ENCODE results near the gene KIF25. TPM values are rescaled to one million over a fixed set of nuclear protein-coding genes. Genes with fewer than 3 reads are reported as not detected.

The KIF25 gene
- polyA plus RNA-seq, 1 donor from 2014 or later = not detected

DNA sequence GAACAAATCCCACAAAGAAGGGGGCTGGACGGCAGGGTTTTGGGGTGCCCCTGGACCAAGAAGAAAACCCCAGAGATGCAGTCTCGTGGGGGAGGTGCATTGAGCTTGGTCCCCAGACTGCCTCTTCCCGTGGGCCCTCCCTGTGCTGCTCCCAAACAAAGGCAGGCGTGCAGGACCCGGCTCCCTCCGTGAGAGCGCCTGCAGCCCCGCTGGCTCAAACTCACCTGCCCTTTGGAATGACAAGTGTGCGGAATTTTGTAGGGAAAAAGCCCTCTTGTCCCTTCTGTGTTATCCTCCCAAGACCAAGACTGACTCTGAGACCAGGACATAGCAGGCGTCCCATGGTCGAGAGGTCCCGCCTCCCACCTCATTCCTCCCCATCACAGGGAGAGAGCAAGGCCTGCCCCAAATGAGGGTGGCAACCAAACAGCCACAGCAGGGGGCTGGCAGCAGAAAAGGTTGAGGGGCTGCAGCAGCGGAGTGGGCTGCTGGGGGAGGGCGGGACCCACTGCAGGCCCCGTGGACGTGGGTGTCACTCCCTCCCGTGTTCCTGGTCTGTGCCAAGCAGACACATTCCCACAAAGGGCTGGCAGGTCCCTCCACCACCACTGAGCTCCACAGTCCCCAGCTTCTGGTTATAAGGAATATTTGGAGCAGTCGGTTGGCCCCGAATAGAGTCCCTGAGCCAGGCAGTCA lies 87.1 kb downstream of the KIF25 start:
- no peak overlapping the region for H2AFZ ChIP-seq (ENCODE audit: low read depth, low read length)
- H3K27ac ChIP-seq (ENCODE audit: low read length) = no peak overlapping the region
- no peak overlapping the region for H3K4me2 ChIP-seq (ENCODE audit: low read length)
- H3K79me2 ChIP-seq (replicated peaks; ENCODE audit: insufficient read depth, low read length) = no peaks in the 10 kb centered on the region
- H3K27me3 ChIP-seq (ENCODE audit: insufficient read depth, low read depth, low read length) = no peaks in the 10 kb centered on the region
- H3K36me3 ChIP-seq (ENCODE audit: insufficient read depth, low read length) = no peaks in the 10 kb centered on the region
- TF ChIP-seq, protein P1, sequence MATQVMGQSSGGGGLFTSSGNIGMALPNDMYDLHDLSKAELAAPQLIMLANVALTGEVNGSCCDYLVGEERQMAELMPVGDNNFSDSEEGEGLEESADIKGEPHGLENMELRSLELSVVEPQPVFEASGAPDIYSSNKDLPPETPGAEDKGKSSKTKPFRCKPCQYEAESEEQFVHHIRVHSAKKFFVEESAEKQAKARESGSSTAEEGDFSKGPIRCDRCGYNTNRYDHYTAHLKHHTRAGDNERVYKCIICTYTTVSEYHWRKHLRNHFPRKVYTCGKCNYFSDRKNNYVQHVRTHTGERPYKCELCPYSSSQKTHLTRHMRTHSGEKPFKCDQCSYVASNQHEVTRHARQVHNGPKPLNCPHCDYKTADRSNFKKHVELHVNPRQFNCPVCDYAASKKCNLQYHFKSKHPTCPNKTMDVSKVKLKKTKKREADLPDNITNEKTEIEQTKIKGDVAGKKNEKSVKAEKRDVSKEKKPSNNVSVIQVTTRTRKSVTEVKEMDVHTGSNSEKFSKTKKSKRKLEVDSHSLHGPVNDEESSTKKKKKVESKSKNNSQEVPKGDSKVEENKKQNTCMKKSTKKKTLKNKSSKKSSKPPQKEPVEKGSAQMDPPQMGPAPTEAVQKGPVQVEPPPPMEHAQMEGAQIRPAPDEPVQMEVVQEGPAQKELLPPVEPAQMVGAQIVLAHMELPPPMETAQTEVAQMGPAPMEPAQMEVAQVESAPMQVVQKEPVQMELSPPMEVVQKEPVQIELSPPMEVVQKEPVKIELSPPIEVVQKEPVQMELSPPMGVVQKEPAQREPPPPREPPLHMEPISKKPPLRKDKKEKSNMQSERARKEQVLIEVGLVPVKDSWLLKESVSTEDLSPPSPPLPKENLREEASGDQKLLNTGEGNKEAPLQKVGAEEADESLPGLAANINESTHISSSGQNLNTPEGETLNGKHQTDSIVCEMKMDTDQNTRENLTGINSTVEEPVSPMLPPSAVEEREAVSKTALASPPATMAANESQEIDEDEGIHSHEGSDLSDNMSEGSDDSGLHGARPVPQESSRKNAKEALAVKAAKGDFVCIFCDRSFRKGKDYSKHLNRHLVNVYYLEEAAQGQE (IDR thresholded peaks at IDR 0.05; ENCODE audit: borderline replicate concordance) = no peak
- TF ChIP-seq POLR2AphosphoS5 (IDR thresholded peaks at IDR 0.05) = no peak
- no peak for TF ChIP-seq MXI1 (conservative IDR thresholded peaks at IDR 0.05; ENCODE audit: poor library complexity, severe bottlenecking)
- no peak for TF ChIP-seq TAF1 (IDR thresholded peaks at IDR 0.05; ENCODE audit: low read depth)
- TF ChIP-seq SMC3 (conservative IDR thresholded peaks at IDR 0.05; ENCODE audit: poor library complexity) = no peak
- TF ChIP-seq EP300 (conservative IDR thresholded peaks at IDR 0.05; ENCODE audit: poor library complexity, severe bottlenecking) = no peak
- TF ChIP-seq, protein P2, sequence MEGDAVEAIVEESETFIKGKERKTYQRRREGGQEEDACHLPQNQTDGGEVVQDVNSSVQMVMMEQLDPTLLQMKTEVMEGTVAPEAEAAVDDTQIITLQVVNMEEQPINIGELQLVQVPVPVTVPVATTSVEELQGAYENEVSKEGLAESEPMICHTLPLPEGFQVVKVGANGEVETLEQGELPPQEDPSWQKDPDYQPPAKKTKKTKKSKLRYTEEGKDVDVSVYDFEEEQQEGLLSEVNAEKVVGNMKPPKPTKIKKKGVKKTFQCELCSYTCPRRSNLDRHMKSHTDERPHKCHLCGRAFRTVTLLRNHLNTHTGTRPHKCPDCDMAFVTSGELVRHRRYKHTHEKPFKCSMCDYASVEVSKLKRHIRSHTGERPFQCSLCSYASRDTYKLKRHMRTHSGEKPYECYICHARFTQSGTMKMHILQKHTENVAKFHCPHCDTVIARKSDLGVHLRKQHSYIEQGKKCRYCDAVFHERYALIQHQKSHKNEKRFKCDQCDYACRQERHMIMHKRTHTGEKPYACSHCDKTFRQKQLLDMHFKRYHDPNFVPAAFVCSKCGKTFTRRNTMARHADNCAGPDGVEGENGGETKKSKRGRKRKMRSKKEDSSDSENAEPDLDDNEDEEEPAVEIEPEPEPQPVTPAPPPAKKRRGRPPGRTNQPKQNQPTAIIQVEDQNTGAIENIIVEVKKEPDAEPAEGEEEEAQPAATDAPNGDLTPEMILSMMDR (IDR thresholded peaks at IDR 0.05; ENCODE audit: poor library complexity, severe bottlenecking) = no peak
- no peak for TF ChIP-seq RAD21 (conservative IDR thresholded peaks at IDR 0.05)
- TF ChIP-seq EZH2 (IDR thresholded peaks at IDR 0.05; ENCODE audit: borderline replicate concordance, insufficient read depth, low read length, poor library complexity, severe bottlenecking) = no peak
- no peaks in the 10 kb centered on the region for H4K20me1 ChIP-seq (ENCODE audit: insufficient read depth)
- no peak overlapping the region for H3K4me3 ChIP-seq (ENCODE audit: low read length)
- no peak overlapping the region for H3K9ac ChIP-seq (ENCODE audit: low read length)
- no peaks in the 10 kb centered on the region for H3K9me2 ChIP-seq (ENCODE audit: insufficient read depth, low read length)
- H3K9me3 ChIP-seq (ENCODE audit: low read length) = no peaks in the 10 kb centered on the region
- H3F3A ChIP-seq (ENCODE audit: insufficient read depth, low read length, poor library complexity, severe bottlenecking) = no peaks in the 10 kb centered on the region

DNA sequence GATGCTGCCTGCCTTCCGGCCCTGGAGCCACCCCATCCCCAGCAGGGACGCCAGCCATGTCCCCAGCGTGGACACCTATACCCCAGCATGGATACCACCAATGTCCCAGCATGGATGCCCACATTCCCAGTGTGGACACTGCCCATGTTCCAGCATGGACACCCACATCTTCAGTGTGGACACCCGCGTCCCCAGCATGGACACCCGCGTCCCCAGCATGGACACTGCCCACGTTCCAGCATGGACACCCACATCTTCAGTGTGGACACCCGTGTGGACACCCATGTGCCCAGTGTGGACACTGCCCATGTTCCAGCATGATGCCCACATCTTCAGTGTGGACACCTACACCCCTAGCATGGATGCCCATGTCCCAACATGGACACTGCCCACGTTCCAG lies 88.6 kb downstream of the KIF25 start:
- Histone ChIP-seq H3F3A (ENCODE audit: insufficient read depth, low read length, poor library complexity, severe bottlenecking) (no peaks in the 10 kb centered on the region), H3K4me3 (ENCODE audit: low read length) (no peak overlapping the region), H3K27ac (ENCODE audit: low read length) (no peak overlapping the region), H3K9me3 (ENCODE audit: low read length) (no peaks in the 10 kb centered on the region), H3K27me3 (ENCODE audit: insufficient read depth, low read depth, low read length) (no peaks in the 10 kb centered on the region), H2AFZ (ENCODE audit: low read depth, low read length) (no peak overlapping the region), H3K36me3 (ENCODE audit: insufficient read depth, low read length) (no peaks in the 10 kb centered on the region), H3K79me2 (replicated peaks; ENCODE audit: insufficient read depth, low read length) (no peaks in the 10 kb centered on the region), H3K9ac (ENCODE audit: low read length) (no peak overlapping the region), H4K20me1 (ENCODE audit: insufficient read depth) (no peaks in the 10 kb centered on the region), H3K4me2 (ENCODE audit: low read length) (no peak overlapping the region), H3K9me2 (ENCODE audit: insufficient read depth, low read length) (no peaks in the 10 kb centered on the region)
- TF ChIP-seq, protein P2 (IDR thresholded peaks at IDR 0.05; ENCODE audit: poor library complexity, severe bottlenecking) = no peak
- TF ChIP-seq SMC3 (conservative IDR thresholded peaks at IDR 0.05; ENCODE audit: poor library complexity) (no peak), RAD21 (conservative IDR thresholded peaks at IDR 0.05) (no peak), EP300 (conservative IDR thresholded peaks at IDR 0.05; ENCODE audit: poor library complexity, severe bottlenecking) (no peak), TAF1 (IDR thresholded peaks at IDR 0.05; ENCODE audit: low read depth) (no peak), MXI1 (conservative IDR thresholded peaks at IDR 0.05; ENCODE audit: poor library complexity, severe bottlenecking) (no peak), POLR2AphosphoS5 (IDR thresholded peaks at IDR 0.05) (no peak), EZH2 (IDR thresholded peaks at IDR 0.05; ENCODE audit: borderline replicate concordance, insufficient read depth, low read length, poor library complexity, severe bottlenecking) (no peak)
- TF ChIP-seq, protein P1 (IDR thresholded peaks at IDR 0.05; ENCODE audit: borderline replicate concordance) = no peak
